Stimulated activated CD8-positive, alpha-beta memory T cell treated with anti-CD3 and anti-CD28 coated beads, Interleukin-2, amount 100 ng/mL, for 1 hour (primary cell): ENCODE results near the gene GPR171.

ENCODE experiments used
- DNase-seq, 2 donors: peaks; one replicate each; pipeline ENCODE4 v3.0.0-alpha.2; 2020; ENCODE audit warnings: low read depth in 2 of 2

Gene GPR171

DNA sequence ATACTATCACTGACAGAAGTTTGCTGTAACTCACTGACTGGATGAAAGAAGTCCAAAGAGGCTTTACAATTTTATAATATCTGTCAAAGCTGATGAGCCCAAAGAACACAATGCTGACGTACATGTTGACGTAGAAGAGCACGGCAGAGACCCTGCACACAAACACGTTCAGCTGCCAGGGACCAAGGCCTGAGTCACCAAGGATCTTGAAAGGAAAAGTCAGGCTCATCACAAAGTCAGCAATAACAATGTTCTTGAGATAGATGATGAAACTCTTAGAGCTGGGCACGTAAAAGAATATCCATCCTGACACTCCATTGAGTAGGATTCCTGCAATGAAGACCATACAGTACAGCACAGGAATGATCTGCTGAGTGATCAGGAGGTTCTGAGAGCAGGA is 10.9 kb upstream of the GPR171 start:
- DNase-seq = no peak

- DNase-seq = no peak
These were observed 10.1 kb upstream of the GPR171 start for GRCh38 chr3:151213151-151213550.

DNA sequence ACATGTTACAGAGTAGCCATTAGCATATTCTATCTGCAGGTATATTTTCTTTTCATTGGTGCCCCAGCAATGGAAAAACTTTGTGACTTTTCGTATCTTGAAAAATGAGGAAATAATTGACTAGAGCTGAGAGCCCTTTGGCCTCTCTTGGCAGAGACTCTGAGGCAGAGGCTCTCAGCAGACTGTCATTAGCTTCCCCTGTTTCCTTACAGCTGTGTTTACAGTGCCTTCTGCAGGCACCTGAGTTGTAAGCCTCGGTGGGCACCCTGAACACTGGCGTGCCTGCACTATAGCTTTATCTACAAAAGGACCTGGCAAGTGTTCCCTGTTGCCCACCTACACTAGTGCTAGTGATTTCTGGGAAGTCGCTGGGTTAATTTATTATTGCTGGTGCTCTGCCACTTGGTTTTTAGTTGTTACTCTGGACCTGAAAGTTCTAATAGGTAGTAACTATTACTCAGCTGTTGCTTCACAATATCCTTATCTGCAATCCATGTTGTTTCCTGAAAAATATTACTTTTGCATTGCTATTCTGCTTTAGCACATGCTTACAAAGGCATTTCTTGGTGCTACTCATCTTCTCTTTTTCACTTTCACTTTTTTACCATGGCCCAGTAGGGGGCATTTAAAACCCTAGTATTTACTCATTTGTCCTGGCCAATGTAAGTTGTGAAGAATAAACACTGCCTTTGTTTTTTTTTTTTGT is 7.8 kb upstream of the GPR171 start:
- DNase-seq = no peak

GRCh38 chr3:151209654-151210053 is 6.6 kb upstream of the GPR171 start:
- DNase-seq = no peak

- no peak for DNase-seq
These were observed 3.2 kb upstream of the GPR171 start for GRCh38 chr3:151206201-151206600.

DNA sequence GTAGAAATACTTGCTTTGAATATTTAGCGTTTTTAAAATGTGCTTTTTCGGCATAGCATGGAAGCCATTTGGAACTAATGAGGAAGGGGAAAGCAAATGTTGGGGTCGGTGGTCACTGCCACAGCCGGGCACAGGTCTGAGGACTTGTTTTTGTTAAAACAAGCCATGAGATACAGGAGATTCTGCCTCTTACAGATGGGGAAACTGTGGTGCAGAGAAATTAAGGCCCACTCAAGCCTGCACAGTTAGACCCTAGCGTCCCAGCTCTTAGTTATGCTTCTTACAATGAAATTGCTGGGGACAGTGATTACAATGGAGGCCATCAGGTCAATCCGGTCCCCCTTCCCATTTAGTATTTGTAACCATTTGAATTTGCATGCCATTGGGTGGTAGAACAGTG is 2.5 kb upstream of the GPR171 start:
- DNase-seq = no peak

- DNase-seq = no peak
These were observed 1.8 kb upstream of the GPR171 start for GRCh38 chr3:151204530-151205402.

DNA sequence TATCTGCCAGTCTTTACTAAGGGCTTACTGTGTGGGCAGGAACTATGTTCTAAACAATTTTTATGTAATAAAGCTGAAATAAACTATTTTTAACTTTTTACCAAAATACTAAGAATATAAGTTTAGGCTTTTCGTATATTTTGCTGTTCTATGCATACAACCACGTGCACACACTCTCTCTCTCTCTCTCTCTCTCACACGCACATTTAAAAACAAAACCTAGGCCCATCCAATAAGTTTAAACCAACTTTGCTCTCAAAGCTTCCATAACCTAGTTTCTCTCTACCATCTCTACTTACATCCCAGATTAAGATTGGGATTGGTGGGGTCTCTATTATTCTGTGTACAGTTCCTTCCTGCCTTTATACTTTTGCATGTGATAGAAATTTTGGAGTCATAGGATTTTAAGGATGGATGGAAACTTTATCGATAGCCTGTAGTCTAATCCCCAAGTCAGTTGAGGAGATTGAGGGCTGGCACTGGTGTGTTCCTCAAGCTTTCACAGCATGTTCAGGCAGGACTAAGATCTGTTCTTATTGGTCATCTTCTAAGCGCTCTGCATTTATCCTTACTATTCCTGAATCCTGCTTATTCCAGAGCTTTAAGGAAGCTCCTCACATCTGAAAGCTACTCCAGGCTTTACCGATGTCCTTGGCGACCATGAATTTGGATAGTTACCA is 1.8 kb downstream of the GPR171 start:
- no peak for DNase-seq

DNA sequence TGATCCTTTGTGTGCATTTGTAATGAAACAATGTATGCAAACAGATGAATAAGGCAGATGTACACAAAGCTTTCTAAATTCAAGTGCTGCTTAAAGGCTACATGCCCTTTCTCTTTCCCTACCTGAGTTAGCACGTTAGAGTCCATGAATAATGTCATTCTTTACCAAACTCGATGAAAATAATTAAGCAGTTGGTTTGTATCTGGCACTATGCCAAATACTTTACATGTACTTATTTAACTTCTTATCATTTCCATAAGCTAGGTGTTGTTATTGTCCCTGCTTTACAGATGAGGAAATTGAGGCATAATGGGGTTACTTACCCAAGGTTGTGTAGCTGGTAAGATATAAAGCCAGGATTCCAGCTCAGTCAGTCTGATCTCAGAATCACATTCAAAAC is 2.4 kb downstream of the GPR171 start:
- DNase-seq = no peak

GRCh38 chr3:151199554-151200438 is 3.2 kb downstream of the GPR171 start:
- no peak for DNase-seq

- DNase-seq = no peak
These were observed 4.2 kb downstream of the GPR171 start for GRCh38 chr3:151198849-151199248.

- no peak for DNase-seq
These were observed 4.8 kb downstream of the GPR171 start for GRCh38 chr3:151197981-151198767.

DNA sequence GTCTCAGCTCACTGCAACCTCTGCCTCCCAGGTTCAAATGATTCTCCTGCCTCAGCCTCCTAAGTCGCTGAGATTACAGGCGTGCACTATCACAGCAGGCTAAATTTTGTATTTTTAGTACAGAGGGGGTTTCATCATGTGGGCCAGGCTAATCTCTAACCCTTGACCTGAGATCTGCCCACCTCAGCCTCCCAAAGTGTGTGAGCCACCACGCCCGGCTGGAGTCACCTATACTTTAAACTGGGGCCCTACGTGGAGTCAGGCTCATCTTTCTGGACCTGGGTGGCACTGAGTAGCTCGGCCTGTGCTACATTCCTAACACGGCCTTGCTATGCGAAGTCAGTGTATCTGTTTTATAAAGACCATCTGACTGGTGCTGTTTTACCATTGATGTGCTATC is 5.8 kb downstream of the GPR171 start:
- no peak for DNase-seq

GRCh38 chr3:151196434-151196833 is 6.6 kb downstream of the GPR171 start:
- no peak for DNase-seq

- no peak for DNase-seq
These were observed 7.2 kb downstream of the GPR171 start for GRCh38 chr3:151195826-151196225.

GRCh38 chr3:151192545-151192944 is 10.5 kb downstream of the GPR171 start:
- DNase-seq = no peak

DNA sequence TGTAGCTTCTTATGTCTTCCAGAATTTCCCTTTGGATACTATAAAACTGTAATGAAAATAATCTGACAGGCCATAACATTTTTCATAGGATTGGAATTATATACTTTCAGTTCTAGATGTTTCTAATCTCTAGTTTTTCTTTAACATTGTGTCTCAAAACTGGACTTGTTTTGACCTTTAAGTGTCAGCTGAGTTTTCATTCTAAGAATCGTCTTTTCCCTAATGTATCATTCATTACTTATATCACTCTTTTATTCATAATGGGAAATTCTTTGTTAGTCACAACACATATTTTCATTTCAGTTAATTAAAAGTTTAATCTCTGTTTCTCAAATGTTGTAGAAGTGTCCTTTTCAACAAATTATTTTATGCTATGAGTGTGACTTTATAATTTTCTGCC is 11.9 kb downstream of the GPR171 start:
- DNase-seq = no peak

DNA sequence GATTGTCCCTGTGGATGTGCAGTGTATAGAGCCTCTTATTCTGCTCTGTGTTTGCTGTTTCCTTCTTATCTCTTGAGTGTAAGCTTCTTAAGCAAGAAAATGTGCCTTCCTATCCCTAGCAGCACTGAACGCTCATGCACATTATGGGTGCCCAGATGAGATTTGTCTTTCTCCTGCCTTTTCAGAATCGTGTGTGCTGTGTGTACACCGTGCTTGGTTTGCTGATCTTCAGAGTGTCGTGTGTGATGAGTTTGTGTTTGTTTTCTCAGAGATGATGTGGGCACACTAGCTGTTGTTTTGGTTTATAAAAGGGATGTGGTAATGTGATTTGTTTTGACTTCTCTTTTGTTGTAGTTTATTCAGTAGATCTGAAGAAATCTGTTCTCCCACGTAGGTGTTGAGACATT is 19.7 kb downstream of the GPR171 start:
- DNase-seq = no peak

- no peak for DNase-seq
These were observed 20.5 kb downstream of the GPR171 start for GRCh38 chr3:151182349-151183079.

DNA sequence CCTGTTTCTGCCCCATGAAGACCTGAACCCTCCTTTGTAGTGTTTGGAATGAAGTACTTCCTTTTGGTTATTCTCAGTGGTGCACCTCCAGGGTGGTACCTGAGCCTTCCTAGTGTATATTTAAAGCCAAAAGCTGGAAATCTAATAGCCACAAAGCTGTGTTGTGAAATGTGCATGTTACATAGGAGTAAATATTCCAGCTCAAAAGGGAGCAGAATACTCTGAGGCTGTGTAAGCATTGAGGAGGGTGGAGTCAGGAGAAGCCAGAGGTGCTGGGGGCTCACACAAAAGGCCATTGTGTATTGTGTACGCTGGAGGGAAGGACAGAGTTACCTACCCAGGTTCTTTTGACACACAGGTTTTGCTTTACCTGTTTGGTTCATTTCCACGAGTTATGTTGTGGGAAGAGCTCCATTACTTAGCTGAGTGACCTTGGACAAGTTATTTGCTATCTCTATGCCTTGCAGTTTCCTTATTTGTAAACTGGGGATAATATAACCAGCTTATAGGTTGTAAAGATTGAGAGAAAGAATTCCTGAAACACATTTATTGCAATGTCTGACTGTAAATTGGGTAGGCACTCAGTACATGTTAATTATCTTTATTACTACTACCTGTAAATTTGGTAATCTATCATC is 24.7 kb downstream of the GPR171 start:
- DNase-seq = no peak
